AG20443 (cell line): ENCODE data around the gene EXOC3L4.

Source experiments
- DNase-seq: peaks from one replicate; pipeline ENCODE4 v3.0.0; 2012; ENCODE audit warnings: low spot score, mixed read lengths

Gene EXOC3L4

DNA sequence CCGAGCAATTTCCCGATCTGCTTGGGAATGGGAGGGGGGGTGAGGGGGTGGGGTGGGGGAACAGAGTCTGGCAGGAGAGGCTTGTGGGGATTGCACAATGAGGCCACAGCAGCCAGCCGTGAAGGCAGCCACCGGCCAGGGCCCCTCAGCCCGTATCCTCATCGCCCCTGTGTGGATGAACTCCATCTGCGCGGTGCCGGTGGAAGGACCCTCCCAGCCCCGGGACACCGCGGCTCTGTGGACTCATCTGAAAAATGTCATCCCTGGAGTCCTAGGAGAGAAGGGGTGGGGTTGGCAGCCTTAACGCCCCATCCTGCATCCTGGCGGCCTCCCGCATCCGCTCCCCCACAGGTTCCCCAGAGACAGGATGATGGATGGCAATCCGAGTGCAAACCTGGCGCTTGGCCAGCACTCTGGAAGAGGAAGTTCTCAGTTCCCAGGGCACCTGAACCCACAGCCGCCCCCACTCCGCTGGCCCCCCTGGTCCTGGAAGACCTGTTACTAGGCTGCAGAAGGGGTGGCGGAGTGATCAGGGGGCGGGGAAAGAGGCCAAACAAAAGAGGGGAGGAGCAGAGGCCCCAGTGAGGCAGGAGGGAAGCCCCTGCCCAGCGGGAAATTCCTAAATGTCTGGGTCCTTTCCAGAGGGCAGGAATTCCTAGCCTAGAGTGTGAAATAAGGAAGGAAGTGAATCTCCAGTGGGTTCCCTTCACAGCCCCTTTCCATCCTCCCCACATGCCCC, 27.5 kb downstream of the EXOC3L4 start:
- DNase-seq, result peak; percentile 65

DNA sequence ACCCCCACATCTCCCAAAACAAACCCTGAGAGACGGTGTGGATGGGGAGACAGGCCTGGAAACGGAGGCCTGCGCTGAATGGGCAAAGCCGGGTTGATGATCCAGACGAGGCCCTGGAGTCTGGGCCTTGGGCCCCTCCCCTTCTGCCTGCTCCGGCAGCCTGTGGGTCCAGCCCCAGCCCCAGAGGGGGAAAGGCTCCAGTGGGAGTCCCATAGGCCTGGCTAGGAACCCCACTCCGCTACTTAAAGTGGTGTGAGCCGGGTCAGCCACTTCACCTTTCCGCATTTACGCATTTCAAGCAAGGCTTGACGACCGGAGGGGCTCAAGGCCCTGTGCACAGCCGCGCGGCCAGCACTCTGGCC, 28.0 kb downstream of the EXOC3L4 start:
- DNase-seq, result no peak

DNA sequence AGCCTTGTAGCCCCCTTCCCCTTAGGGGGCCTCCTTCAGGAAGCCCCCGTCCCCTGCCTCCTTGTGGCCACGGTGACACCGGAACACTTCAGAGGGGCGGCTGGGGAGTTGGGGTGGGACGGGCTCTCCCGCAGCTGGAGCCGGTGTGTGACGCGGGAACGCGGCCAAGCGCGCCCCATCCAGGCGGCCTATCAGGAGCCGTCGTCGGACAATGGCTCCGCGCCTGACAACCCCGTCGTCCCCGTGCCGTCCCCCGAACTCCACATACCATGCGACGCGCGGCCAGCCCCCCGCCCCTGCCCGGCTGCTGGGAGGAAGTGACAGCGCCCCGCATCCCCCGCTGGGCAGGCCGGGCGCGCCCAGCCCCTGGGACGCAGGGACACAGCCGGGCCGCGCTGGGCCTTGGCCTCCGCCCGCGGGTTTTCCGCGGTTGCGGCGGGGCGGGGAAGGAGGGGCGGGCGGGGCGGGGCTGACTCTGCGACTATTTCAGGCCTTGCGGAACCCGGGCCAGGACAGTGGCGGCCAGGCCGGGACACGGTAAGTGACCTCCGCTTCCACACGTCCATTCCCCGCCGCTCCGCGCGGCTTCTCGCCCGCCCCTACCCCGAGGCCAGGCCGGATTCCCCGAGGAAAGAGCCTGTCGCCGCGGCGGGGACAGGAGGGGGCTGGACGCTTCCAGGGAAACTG, 28.6 kb downstream of the EXOC3L4 start, which contains the start of gene TNFAIP2:
Gene TNFAIP2, plus strand, starts transcription at position 515 of the 687 bp plus-strand sequence. CDS start 2,997 bp downstream, outside the sequence.
- DNase-seq, result peak; percentile 88

DNA sequence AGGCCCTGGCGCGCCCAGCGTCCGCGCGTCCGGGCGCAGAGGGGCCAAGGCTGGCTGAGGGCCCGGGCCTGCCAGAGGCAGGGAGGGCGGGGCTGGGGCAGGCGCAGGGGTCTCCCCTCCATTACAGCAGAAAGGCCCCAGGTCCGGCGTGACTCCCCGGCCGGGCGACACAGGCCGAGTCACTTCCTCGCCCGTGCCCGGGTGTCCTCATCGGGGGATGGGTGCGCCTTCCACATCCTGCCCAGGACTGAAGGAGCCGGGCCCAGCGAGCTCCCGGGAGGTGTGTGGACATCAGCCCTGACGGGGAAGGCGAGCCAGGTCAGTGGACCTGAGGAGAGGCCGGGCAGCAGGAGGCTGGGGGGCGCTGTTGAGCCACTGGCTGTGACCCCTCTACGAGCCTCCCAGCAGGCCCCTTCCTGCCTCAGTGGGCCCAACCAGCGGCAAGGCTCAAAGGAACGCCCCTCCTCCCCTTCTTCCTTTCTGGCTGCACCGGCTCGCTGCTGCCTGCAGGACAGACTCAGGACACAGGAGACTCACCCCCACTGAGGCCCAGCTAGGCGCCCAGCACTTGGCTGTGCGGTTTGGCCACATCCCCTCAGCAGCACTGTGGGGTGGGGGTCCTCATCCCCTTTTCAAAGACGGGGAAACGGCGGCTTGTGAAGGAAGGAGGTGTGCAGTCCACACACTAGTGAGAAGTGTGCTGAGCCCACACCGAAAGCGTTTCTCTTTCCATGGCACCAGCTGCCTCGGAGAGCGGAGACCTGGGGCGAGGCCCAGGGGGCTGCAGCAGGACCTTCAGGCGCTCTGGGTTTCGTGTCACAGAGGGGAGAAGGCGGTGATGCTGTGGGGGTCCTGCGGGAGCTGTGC, 29.3 kb downstream of the EXOC3L4 start:
- DNase-seq, result peak; percentile 68

DNA sequence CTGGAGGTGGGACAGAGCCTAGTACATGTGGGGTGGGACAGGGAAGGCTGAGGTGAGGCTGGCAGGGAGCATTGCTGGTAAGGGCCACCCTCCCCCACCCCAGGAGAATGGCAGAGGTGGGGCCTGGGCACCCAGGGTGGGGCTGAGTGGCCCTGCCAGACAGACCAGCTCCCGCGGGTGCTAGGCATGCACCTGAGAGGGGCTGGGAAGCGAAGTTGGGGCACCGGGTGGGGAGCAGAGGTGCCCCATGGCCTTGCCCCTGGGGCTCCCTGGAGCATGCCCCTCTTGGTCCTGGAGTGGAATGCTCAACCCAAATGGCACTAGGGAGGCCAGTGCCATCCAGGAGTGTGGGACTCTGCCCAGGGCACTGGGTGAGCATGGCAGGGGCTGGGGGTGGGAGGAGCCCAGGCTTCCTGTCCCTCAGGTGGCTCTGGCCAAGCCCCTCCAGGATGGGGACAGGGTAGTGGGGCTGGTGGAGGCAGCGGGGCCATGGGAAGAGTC, 30.0 kb downstream of the EXOC3L4 start:
- no peak for DNase-seq

DNA sequence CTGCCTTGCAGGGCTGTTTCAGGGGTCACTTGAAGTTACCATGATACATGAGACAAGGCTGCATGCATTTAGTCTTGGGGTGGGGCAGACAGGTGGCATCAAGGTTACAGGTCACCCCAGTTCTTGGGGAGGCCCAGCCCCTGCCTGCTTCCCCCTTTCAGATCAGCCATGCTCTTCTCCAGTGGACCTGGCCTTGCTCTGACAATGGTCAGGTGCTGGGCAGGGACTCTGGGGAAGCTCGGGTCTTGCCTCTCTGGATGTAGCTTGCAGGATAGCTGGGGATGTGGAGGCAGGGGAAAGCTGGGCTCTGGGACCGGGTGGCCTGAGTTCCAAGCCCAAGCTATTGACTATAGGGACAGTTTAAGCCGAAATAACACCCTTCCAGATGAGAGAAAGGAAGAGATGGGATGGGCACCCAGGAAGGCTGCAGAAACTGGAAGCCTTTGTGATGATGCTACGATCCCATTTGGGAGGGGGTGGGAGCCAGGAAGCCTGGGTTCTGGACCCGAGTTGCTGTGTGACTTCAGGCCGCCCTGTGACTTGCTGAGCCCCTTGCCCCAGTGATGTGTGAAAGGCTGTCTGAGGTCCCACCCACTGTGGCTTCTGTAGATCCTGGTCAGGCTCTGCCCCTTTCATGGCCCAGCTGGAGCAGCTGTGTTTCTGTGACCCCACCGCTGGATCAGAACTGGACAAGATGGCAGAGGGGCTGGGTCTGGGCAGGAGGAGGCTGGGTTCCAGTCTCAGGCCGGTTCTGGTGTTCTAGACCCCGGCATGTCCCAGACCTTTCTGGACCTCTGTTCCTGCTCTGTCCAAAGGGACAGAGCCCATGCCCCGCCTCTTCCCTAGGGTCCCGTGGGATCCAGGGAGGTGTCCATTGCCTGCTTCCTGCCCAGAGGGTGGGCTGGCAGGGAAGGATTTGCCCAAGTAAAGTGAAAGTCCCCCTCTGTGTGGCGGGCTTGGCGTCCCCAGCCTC, 30.9 kb downstream of the EXOC3L4 start:
- DNase-seq, result no peak

- no peak for DNase-seq
These were observed 31.8 kb downstream of the EXOC3L4 start for GRCh38 chr14:103126088-103126872.

DNA sequence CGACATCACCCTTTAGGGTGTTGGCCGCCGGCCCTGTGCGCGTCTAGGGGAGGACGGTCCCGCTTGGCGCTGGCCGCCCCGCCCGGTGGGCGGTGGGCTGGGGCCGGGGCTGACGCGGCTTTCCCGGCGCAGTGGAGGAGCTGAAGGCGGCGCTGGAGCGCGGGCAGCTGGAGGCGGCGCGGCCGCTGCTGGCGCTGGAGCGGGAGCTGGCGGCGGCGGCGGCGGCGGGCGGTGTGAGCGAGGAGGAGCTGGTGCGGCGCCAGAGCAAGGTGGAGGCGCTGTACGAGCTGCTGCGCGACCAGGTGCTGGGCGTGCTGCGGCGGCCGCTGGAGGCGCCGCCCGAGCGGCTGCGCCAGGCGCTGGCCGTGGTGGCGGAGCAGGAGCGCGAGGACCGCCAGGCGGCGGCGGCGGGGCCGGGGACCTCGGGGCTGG, 32.4 kb downstream of the EXOC3L4 start:
- DNase-seq, result no peak

- no peak for DNase-seq
These were observed 32.8 kb downstream of the EXOC3L4 start for GRCh38 chr14:103127356-103127755.

GRCh38 chr14:103127861-103128598, 33.5 kb downstream of the EXOC3L4 start:
- DNase-seq, result no peak

- DNase-seq, result no peak
These were observed 34.2 kb downstream of the EXOC3L4 start for GRCh38 chr14:103128631-103129300.

- DNase-seq, result no peak
These were observed 34.9 kb downstream of the EXOC3L4 start for GRCh38 chr14:103129301-103130016.

- no peak for DNase-seq
These were observed 35.7 kb downstream of the EXOC3L4 start for GRCh38 chr14:103130017-103130764.

DNA sequence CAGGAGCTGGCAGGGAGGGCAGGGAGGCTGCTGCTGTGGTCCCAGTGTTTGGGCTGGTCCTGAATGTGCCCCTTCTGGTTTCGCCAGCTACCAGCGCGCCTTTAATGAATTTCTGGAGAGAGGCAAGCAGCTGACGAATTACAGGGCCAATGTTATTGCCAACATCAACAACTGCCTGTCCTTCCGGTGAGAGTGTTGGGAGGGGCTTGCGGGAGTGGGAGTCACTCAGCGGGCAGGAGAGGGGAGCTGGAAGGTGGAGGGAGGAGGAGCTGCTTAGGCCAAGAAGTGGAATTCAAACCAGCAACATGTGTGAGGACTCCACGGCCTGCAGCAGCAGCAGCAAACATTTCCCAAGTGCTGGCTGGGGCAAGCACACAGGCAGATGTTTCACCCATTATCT, 36.4 kb downstream of the EXOC3L4 start:
- peak; percentile 46 for DNase-seq

- DNase-seq, result no peak
These were observed 37.1 kb downstream of the EXOC3L4 start for GRCh38 chr14:103131580-103131979.

- no peak for DNase-seq
These were observed 38.1 kb downstream of the EXOC3L4 start for GRCh38 chr14:103132381-103133209.
